ENCODE measurements around the gene CDK11B.

The CDK11B gene

GRCh38 chr1:1627261-1627828 is 31.5 kb downstream of the CDK11B start:
- no peak for DNase-seq (ENCODE audit: low read depth)

DNA sequence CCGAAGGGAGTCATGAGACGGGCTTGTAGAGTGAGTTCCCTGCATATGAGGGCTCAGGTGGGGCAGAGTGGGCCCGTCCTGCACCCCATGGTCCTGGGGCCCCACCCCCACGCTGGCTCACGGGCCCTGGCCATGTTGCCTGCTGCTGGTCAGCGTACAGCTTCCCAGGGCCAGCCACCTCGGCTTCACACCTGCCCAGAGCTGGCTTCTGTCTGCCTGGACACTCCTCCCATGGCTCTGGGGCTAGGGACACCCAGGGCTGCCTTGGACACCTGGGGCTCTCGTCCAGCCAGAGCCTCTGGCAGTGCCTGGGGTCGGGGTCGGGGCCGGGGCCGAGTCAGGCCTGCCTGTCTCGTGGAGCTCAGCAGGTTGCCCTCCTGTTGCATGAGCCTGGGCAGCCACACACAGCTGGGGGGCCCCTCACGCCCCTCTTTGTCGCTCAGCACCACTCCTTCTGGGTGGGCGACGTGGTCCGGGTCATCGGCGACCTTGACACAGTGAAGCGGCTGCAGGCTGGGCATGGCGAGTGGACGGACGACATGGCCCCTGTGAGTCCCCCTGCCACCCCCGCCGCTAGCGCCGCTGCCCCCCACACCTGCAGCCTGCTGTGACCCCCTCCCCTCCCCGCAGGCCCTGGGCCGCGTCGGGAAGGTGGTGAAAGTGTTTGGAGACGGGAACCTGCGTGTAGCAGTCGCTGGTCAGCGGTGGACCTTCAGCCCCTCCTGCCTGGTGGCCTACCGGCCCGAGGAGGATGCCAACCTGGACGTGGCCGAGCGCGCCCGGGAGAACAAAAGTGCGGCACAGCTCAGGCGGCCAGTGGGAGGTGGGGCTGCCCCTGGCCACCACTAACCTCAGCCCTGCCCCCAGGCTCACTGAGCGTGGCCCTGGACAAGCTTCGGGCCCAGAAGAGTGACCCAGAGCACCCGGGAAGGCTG is 32.3 kb downstream of the CDK11B start:
- no peak for DNase-seq (ENCODE audit: low read depth)

- DNase-seq (ENCODE audit: low read depth): no peak
Observed at GRCh38 chr1:1625824-1626206, 33.0 kb downstream of the CDK11B start.

GRCh38 chr1:1625404-1625775 is 33.4 kb downstream of the CDK11B start:
- no peak for DNase-seq (ENCODE audit: low read depth)

DNA sequence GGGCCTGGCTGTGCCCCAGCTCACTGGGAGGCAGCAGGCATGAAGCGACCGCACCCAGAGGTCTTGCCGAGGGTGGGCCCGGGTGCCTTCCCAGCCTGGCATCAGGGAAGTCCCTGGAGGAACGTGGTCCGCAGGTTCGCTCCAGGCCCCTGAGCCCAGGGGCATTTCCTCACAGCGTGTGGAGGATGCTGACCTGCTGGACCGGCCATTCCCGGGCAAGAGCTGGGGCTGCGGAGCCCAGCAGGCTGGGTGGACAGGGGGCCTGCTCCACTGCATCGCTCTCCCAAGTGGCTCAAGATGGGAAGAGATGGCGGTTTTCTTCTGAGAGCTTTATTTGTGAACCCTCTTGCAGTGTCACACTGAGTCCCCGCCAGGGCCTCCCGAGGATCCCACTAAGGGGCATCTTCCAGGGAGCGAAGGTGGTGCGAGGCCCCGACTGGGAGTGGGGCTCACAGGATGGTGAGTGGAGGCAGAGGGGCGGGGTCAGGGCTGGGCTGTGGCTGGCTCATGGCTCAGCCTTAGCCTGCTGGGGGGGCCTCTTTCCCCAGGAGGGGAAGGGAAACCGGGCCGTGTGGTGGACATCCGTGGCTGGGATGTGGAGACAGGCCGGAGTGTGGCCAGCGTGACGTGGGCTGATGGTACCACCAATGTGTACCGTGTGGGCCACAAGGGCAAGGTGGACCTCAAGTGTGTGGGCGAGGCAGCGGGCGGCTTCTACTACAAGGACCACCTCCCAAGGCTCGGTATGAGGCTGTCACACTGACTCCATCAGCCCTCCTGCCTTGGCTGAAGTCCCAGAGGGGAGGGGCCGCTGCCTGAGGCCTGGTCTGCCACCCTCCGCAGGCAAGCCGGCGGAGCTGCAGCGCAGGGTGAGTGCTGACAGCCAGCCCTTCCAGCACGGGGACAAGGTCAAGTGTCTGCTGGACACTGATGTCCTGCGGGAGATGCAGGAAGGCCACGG is 34.1 kb downstream of the CDK11B start:
- no peak for DNase-seq (ENCODE audit: low read depth)

DNA sequence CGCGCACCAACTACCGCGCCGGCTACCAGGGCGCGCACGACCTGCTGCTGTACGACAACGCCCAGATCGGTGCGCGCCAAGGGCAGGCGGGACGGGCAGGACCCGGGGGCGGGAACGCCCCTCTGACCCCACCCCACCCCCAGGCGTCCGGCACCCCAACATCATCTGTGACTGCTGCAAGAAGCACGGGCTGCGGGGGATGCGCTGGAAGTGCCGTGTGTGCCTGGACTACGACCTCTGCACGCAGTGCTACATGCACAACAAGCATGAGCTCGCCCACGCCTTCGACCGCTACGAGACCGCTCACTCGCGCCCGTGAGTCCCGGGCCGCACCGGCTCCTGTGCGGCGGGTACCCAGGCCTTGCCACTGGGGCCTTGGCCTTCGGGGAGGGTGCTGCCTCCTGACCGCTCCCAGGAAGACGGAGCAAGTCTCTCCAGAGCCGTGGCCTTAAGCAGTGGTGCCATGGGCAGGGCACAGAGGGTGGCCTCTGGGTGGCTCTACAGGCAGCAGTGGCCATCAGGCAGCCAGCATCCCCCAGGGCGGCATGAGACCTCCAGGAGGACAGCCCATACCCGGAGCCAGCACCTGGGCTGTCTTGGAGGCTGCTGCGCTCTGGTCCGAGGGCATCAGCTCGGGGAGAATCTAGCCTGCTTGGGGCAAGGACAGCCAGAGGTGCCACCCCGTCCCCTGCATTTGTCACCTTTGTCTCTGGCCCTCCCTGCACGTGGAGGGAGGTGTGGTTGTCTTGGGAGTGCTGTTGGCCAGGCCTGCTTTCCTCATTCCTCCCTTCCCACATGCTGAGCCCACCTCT is 35.0 kb downstream of the CDK11B start:
- no peak for DNase-seq (ENCODE audit: low read depth)

- no peak for DNase-seq (ENCODE audit: low read depth)
Observed at GRCh38 chr1:1623181-1623630, 35.6 kb downstream of the CDK11B start.

GRCh38 chr1:1622788-1623094 is 36.1 kb downstream of the CDK11B start:
- no peak for DNase-seq (ENCODE audit: low read depth)

DNA sequence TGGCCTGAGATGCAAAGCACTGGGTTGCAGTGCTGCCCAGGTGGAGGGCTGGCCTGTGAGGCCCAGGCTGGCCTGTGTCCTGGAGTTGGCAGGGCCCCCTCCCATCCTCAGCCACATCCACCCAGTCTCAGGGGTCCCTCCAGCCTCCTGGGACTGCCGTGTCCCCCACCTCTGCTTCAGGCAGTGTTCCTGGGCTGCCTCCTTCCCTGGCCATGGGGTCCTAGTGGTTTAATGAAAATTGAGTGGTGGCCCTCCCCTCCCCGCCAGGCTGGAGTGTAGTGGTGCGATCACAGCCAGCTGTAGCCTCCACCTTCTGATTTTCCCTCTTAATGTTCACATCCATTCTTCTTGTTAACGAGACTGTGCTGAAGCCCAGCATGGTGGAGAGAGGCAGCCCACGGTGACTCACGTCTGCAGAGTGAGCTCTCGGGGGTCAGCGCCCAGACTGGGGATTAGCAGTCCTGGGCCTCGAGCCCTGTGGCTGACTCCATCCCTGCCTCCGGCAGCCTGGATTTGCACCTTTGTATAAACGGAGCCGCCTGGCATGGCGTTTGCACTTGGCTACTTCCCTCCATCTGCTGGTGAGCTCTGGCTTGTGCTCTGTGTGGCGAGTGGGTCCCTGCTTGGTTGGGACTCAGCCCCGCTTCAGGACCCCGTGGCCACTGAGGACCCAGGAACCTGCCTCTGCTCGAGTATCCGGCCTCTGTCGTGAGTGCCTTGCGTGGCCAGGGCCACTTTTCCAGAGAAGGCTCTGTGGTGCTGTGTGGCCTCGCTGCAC is 36.6 kb downstream of the CDK11B start:
- DNase-seq (ENCODE audit: low read depth): no peak

GRCh38 chr1:1621173-1622009 is 37.4 kb downstream of the CDK11B start:
- DNase-seq (ENCODE audit: low read depth): no peak

DNA sequence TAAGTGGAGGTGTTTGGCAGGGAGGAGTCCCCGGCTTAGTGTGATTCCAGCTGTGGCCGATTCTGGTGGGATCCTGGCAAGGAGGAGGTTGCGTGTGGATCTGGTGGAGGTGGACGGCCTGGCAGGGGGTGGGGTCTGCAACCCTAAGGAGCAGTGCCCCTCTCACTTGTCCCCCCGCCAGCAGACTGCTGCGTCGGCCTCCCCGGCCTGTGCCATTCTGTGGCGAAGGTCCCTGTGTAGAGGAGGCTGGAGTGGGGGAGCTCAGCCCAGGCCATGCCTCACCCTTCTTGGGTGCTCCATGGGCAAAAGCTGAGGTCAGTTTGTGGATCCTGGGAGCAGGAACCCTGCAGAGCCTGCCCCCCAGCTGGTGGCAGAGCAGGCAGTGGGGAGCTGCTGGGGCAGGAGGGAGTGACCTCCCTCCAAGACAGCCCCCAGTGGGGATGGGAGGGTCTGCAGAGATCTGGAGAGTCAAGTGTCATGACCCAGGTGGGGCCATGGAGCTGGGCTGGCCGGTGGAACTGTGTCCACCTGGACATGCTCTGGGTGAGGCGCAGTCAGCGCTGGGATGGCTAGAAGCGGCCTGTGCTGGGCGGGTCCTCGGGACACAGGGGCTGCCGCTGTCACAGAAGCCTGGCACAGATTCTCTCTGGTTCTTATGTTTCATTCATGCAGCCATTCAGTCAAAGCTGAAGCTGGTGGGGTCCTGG is 38.2 kb downstream of the CDK11B start:
- DNase-seq (ENCODE audit: low read depth): no peak

- no peak for DNase-seq (ENCODE audit: low read depth)
Observed at GRCh38 chr1:1619917-1620361, 38.9 kb downstream of the CDK11B start.

DNA sequence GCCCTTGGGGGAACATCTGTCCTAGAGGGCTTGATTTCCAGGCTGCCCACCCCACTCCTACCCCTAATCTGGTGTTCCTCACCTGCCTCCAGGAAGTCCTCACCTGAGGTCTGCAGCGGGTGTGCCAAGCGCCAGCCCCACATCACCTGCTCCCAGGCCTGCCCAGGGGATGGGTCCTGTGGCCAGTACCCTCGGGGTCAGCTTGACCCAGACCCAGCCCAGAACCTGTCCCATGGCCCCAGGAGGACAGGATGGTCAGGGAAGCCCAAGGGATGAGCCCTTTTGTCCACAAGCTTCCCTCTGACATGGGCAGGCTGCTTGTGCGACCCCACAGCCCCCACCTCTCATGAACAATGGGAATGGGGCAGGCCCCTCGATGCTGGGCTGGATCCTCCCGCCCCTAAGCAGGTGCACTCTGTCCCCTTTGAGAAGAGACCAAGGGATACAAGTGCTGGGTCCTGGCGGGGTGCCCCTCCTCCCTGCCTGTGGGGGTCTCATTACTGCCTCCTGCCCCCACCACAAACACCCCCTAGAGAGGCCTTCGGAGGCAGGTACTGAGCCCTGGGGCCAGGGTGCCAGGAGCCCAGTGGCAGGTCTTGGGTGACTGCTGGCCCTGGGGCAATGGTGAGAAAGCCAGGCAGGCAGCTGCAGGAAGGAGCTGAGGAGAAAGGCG is 40.3 kb downstream of the CDK11B start:
- DNase-seq (ENCODE audit: low read depth): no peak

DNA sequence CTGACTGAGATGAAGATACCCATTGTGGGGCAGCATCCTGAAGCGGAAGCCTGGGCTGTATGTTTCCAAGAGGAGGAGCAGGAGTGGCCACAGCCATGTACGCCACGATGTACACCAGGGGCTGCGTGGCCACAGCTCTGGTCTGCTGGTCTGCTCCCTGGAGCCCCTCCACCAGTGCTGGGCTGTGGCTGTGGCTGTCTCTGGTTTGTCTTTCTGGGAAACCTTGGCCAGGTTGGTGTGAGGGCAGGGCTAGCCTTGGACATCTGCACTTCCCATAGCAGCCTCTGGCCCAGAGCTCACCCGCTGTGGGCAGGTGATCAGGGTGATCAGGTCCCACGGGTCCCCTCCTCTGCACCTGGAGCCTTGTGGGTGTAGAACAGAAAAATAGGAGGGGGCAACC is 40.9 kb downstream of the CDK11B start:
- DNase-seq (ENCODE audit: low read depth): no peak

DNA sequence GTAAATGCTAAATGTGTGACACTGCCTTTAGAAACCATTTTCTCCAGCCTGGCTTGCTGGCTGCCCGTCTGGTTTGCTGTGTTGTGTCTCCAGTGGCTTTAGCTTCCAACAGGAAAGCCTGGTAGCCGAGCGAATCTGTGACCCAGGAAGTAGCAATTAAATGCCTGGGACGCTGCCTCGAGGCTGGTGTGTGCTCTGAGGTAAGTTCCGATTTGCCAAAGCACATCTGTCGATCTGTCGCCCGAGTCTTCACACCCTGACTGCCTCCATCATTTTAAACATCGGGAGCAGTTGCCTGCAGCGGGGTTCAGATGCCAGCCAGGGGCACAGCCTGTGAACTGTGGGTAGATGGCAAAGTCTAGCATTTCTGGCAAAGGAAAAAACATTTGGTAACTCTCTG is 41.3 kb downstream of the CDK11B start:
- no peak for DNase-seq (ENCODE audit: low read depth)

DNA sequence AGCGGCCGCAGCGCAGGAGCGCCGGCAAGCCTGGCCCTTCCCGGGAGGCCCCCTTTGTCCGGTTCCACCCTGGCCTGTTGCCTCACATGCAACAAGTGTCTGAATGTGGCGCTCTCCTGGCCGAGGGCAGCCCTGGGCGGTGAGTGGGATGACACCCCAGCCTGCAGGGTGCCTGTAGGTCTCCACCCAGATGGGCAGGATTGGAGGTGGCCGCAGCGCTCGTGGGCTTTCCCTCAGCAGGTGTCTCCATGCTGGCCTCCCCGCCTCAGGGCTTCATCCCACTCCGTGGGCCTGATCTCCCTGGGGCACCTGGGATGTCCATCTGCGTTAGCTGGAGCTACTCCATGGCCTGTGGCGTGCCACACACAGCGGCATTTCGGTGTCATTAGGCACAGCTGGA is 42.0 kb downstream of the CDK11B start:
- DNase-seq (ENCODE audit: low read depth): no peak

- DNase-seq (ENCODE audit: low read depth): no peak
Observed at GRCh38 chr1:1616045-1616790, 42.6 kb downstream of the CDK11B start.
